OCI-LY7 (cell line): Measurements from ENCODE around the gene VWDE. TPM values are rescaled to one million over a fixed set of nuclear protein-coding genes. Genes with fewer than 3 reads are reported as not detected.

Experiments
- BruUV-seq: library from RNA; stranded (reverse); fragments of 400-500 nt; replicated peaks from 2 replicates; lab custom pipeline; 2021; lab: Mats Ljungman, UMichigan
- CTCF ChIA-PET: fragments of 300-600 bp; sonication (Branson Sonifier 250); formaldehyde crosslinking; loops from one replicate; lab custom pipeline; 2022; ENCODE audit warnings: antibody characterized with exemption; ENCODE audit not compliant: unreplicated experiment; lab: Charles Lee
- POLR2A ChIA-PET: fragments of 300-600 bp; sonication (Branson Sonifier 250); formaldehyde crosslinking; loops from one replicate; lab custom pipeline; 2022; ENCODE audit warnings: antibody characterized with exemption; lab: Charles Lee
- DNase-seq: peaks from one replicate; pipeline ENCODE4 v3.0.0-alpha.2; 2015; ENCODE audit warnings: low spot score
- H2AFZ ChIP-seq: fragments of 200-600 bp; sonication (generic), shearing (Covaris generic); 2 replicates; pipeline ENCODE4 v1.6.1; 2014; ENCODE audit warnings: mild to moderate bottlenecking, antibody characterized with exemption, low read length, moderate library complexity
- H3K27ac ChIP-seq: fragments of 200-600 bp; sonication (generic); 2 replicates; pipeline ENCODE4 v1.5.1; 2014; ENCODE audit warnings: mixed run types, low read depth, mild to moderate bottlenecking, moderate library complexity, low read length, inconsistent platforms; ENCODE audit not compliant: poor library complexity, severe bottlenecking
- H3K36me3 ChIP-seq: fragments of 200-600 bp; sonication (generic); 2 replicates; pipeline ENCODE4 v1.6.1; 2014; ENCODE audit warnings: mild to moderate bottlenecking, antibody characterized with exemption, low read length, moderate library complexity, mixed read lengths; ENCODE audit not compliant: insufficient read depth
- H3K4me1 ChIP-seq: fragments of 200-600 bp; sonication (generic); 2 replicates; pipeline ENCODE4 v1.5.1; 2014; ENCODE audit warnings: mild to moderate bottlenecking, low read length; ENCODE audit not compliant: insufficient read depth, poor library complexity, severe bottlenecking
- H3K4me2 ChIP-seq: fragments of 200-600 bp; sonication (generic); 2 replicates; pipeline ENCODE4 v1.6.1; 2014; ENCODE audit warnings: mild to moderate bottlenecking, low read length
- H3K4me3 ChIP-seq: fragments of 200-600 bp; sonication (generic); 2 replicates; pipeline ENCODE4 v1.5.1; 2014; ENCODE audit warnings: mild to moderate bottlenecking, low read depth, low read length; ENCODE audit not compliant: poor library complexity, severe bottlenecking
- H3K79me2 ChIP-seq: fragments of 200-600 bp; sonication (generic); 2 replicates; pipeline ENCODE4 v1.6.1; 2016; ENCODE audit warnings: low read depth, mild to moderate bottlenecking, low read length, moderate library complexity, mixed read lengths; ENCODE audit not compliant: insufficient read depth
- H3K9me2 ChIP-seq: fragments of 200-600 bp; sonication (generic); 2 replicates; pipeline ENCODE4 v1.6.1; 2016; ENCODE audit warnings: mild to moderate bottlenecking, low read length, mixed read lengths; ENCODE audit not compliant: insufficient read depth
- H3K9me3 ChIP-seq: fragments of 200-600 bp; sonication (generic); 2 replicates; pipeline ENCODE4 v1.6.1; 2014; ENCODE audit warnings: mild to moderate bottlenecking, mixed run types, low read length, mixed read lengths
- H4K20me1 ChIP-seq: fragments of 200-600 bp; sonication (generic); 2 replicates; pipeline ENCODE4 v1.6.1; 2014; ENCODE audit warnings: mild to moderate bottlenecking, antibody characterized with exemption, low read length, moderate library complexity, mixed read lengths; ENCODE audit not compliant: insufficient read depth
- CTCF ChIP-seq: fragments of 200-600 bp; sonication (generic); conservative IDR thresholded peaks from 2 replicates; pipeline ENCODE4 v1.5.1; 2014; ENCODE audit warnings: mild to moderate bottlenecking, antibody characterized with exemption, low read length, moderate library complexity, mixed read lengths
- EZH2phosphoT487 ChIP-seq: fragments of 200-600 bp; sonication (generic); IDR thresholded peaks from 2 replicates; pipeline ENCODE4 v1.6.1; 2018; ENCODE audit warnings: low read depth, borderline replicate concordance, mild to moderate bottlenecking, mixed run types, antibody characterized with exemption, low read length, moderate library complexity, mixed read lengths
- intact Hi-C: fragments of 100-400 bp; cut with micrococcal nuclease; formaldehyde crosslinking; loops from one replicate; pipeline ENCODE4 v1.10.0; 2022; ENCODE audit not compliant: unreplicated experiment
- total RNA-seq, 2 experiments: library from RNA; depleted of rRNA in 1 of 2; stranded (reverse); fragments of >200 nt in 1 of 2; shearing (Covaris generic) in 1 of 2; gene quantifications; 2 replicates each; pipeline ENCODE4 v1.2.3, GENCODE V29; 2014 to 2022

Gene VWDE
- total RNA-seq, 2 experiments from 2014 or later: not detected

GRCh38 chr7:12357508-12357907, 46.2 kb downstream of the VWDE start:
- Histone ChIP-seq H3K4me1 (no peaks in the 10 kb centered on the region), H3K4me3 (no peak overlapping the region), H3K4me2 (no peak overlapping the region), H3K9me2 (no peaks in the 10 kb centered on the region), H4K20me1 (no peaks in the 10 kb centered on the region), H3K9me3 (no peaks in the 10 kb centered on the region), H3K36me3 (no peaks in the 10 kb centered on the region), H2AFZ (no peak overlapping the region), H3K79me2 (no peaks in the 10 kb centered on the region), H3K27ac (no peak overlapping the region)
- intact Hi-C loops: no loop called here
- POLR2A ChIA-PET: no interaction called here
- no peak for DNase-seq
- no TSS peak for BruUV-seq
- CTCF ChIA-PET: no interaction called here
- TF ChIP-seq EZH2phosphoT487 (no peak), CTCF (no peak)

- Histone ChIP-seq H3K9me2 (no peaks in the 10 kb centered on the region), H3K4me2 (no peak overlapping the region), H2AFZ (no peak overlapping the region), H3K4me1 (no peaks in the 10 kb centered on the region), H4K20me1 (no peaks in the 10 kb centered on the region), H3K36me3 (no peaks in the 10 kb centered on the region), H3K9me3 (no peaks in the 10 kb centered on the region), H3K27ac (no peak overlapping the region), H3K4me3 (no peak overlapping the region), H3K79me2 (no peaks in the 10 kb centered on the region)
- ChIA-PET POLR2A (no interaction called here), CTCF (no interaction called here)
- DNase-seq: no peak
- intact Hi-C loops: no loop called here
- BruUV-seq: no TSS peak
- TF ChIP-seq EZH2phosphoT487 (no peak), CTCF (no peak)
Measured at GRCh38 chr7:12351843-12352242, 51.8 kb downstream of the VWDE start.

- POLR2A ChIA-PET: no interaction called here
Measured at GRCh38 chr7:12350971-12351370, 52.7 kb downstream of the VWDE start.

More at GRCh38 chr7:12350971-12351370, 52.7 kb downstream of the VWDE start:
- Histone ChIP-seq H3K36me3 (no peaks in the 10 kb centered on the region), H3K79me2 (no peaks in the 10 kb centered on the region), H3K4me2 (no peak overlapping the region), H4K20me1 (no peaks in the 10 kb centered on the region), H2AFZ (no peak overlapping the region), H3K9me2 (no peaks in the 10 kb centered on the region), H3K9me3 (no peaks in the 10 kb centered on the region), H3K27ac (no peak overlapping the region), H3K4me1 (no peaks in the 10 kb centered on the region), H3K4me3 (no peak overlapping the region)
- BruUV-seq: no TSS peak
- TF ChIP-seq CTCF: no peak
- no peak for TF ChIP-seq EZH2phosphoT487
- intact Hi-C loops: no loop called here
- DNase-seq: no peak
- CTCF ChIA-PET: no interaction called here
